CD14-positive monocyte (primary cell): ENCODE results near the gene SCP2. TPM values are rescaled to one million over a fixed set of nuclear protein-coding genes. Genes with fewer than 3 reads are reported as not detected.

Experiments
- DNase-seq, 3 donors: peaks; one replicate each; pipeline ENCODE4 v3.0.0-alpha.2; 2011 to 2022
- H2AFZ ChIP-seq: 2 replicates; pipeline ENCODE4 v1.6.0; 2012; ENCODE audit warnings: mild to moderate bottlenecking, low read depth, low read length, inconsistent platforms; ENCODE audit not compliant: insufficient read depth, poor library complexity, severe bottlenecking
- H3K27ac ChIP-seq, 2 donors: 1 replicate in 1 of 2; 2 replicates in 1 of 2; pipeline ENCODE4 v1.5.1; 2012 to 2013; ENCODE audit warnings: low read length in 2 of 2, control low read depth in 1 of 2, inconsistent platforms in 1 of 2, low read depth in 1 of 2, mild to moderate bottlenecking in 1 of 2
- H3K27me3 ChIP-seq, 2 donors: one replicate each; pipeline versions ENCODE4 v1.6.0 to v1.6.1; 2011 to 2013; ENCODE audit warnings: low read length in 2 of 2; ENCODE audit not compliant: control insufficient read depth in 2 of 2, insufficient read depth in 2 of 2
- H3K36me3 ChIP-seq, 2 donors: replicated peaks in 1 of 2; 1 replicate in 1 of 2; 2 replicates in 1 of 2; pipeline versions ENCODE4 v1.5.1 to v1.6.1; 2012 to 2013; ENCODE audit warnings: low read length in 2 of 2, control low read depth in 1 of 2, inconsistent platforms in 1 of 2, mild to moderate bottlenecking in 1 of 2; ENCODE audit not compliant: insufficient read depth in 2 of 2, control insufficient read depth in 1 of 2
- H3K4me1 ChIP-seq, 2 donors: 1 replicate in 1 of 2; 2 replicates in 1 of 2; pipeline versions ENCODE4 v1.5.1 to v1.6.1; 2012 to 2013; ENCODE audit warnings: low read length in 2 of 2, control low read depth in 1 of 2, inconsistent platforms in 1 of 2, mild to moderate bottlenecking in 1 of 2, moderate library complexity in 1 of 2; ENCODE audit not compliant: insufficient read depth in 2 of 2, control insufficient read depth in 1 of 2
- H3K4me2 ChIP-seq: replicated peaks from 2 replicates; pipeline ENCODE3; 2012; ENCODE audit warnings: low read length, moderate library complexity, mild to moderate bottlenecking; ENCODE audit not compliant: poor library complexity, severe bottlenecking; ENCODE audit errors: extremely low read depth
- H3K4me3 ChIP-seq, 3 experiments: fragments of 200-600 bp in 1 of 3; sonication (generic) in 1 of 3; replicated peaks in 1 of 3; 1 replicate in 2 of 3; 2 replicates in 1 of 3; pipeline ENCODE4 v1.5.1; 2011 to 2013; ENCODE audit warnings: low read length in 3 of 3, mild to moderate bottlenecking in 3 of 3, control low read depth in 2 of 3, low read depth in 2 of 3, inconsistent platforms in 1 of 3, moderate library complexity in 1 of 3
- H3K79me2 ChIP-seq: 2 replicates; pipeline ENCODE4 v1.6.0; 2012; ENCODE audit warnings: mild to moderate bottlenecking, control low read depth, inconsistent platforms, low read length, moderate library complexity; ENCODE audit not compliant: insufficient read depth
- H3K9ac ChIP-seq: 2 replicates; pipeline ENCODE4 v1.6.0; 2017; ENCODE audit warnings: low read length, mild to moderate bottlenecking; ENCODE audit not compliant: insufficient read depth, poor library complexity, severe bottlenecking
- H3K9me3 ChIP-seq, 2 donors: replicated peaks in 1 of 2; 1 replicate in 1 of 2; 2 replicates in 1 of 2; pipeline versions ENCODE4 v1.5.1 to v1.6.1; 2012 to 2013; ENCODE audit warnings: low read length in 2 of 2, control low read depth in 1 of 2; ENCODE audit not compliant: control insufficient read depth in 1 of 2, insufficient read depth in 1 of 2
- H4K20me1 ChIP-seq: 2 replicates; pipeline ENCODE4 v1.6.0; 2012; ENCODE audit warnings: mild to moderate bottlenecking, low read length, control low read depth, moderate library complexity; ENCODE audit not compliant: insufficient read depth
- H3K27ac Mint-ChIP-seq, 7 donors: one replicate each; pipeline ENCODE4 v1.8.0; 2020; ENCODE audit warnings: mild to moderate bottlenecking in 7 of 7, mixed read lengths in 7 of 7, moderate library complexity in 6 of 7, inconsistent platforms in 2 of 7
- H3K27me3 Mint-ChIP-seq, 3 donors: one replicate each; pipeline ENCODE4 v1.8.0; 2021 to 2022; ENCODE audit warnings: low read depth in 3 of 3, mild to moderate bottlenecking in 3 of 3, mixed read lengths in 3 of 3, moderate library complexity in 3 of 3, inconsistent platforms in 1 of 3
- H3K36me3 Mint-ChIP-seq, 2 donors: one replicate each; pipeline ENCODE4 v1.8.0; 2020; ENCODE audit warnings: mixed read lengths in 2 of 2, inconsistent platforms in 1 of 2, mild to moderate bottlenecking in 1 of 2
- H3K4me1 Mint-ChIP-seq: one replicate; pipeline ENCODE4 v1.8.0; 2020; ENCODE audit warnings: mild to moderate bottlenecking, mixed read lengths
- H3K4me3 Mint-ChIP-seq, 2 donors: one replicate each; pipeline ENCODE4 v1.8.0; 2020; ENCODE audit warnings: mild to moderate bottlenecking in 2 of 2, mixed read lengths in 2 of 2, moderate library complexity in 1 of 2
- H3K9me3 Mint-ChIP-seq, 7 donors: one replicate each; pipeline ENCODE4 v1.8.0; 2020 to 2022; ENCODE audit warnings: mixed read lengths in 7 of 7, mild to moderate bottlenecking in 6 of 7, moderate library complexity in 6 of 7, inconsistent platforms in 2 of 7
- WGBS: methylation state at CpG from one replicate; pipeline ENCODE4 v1.1.5; 2013; ENCODE audit warnings: missing lambda C conversion rate; ENCODE audit not compliant: insufficient coverage; 5-methylcytosine and 5-hydroxymethylcytosine counted together
- intact Hi-C, 2 donors: fragments of 100-400 bp; cut with micrococcal nuclease; formaldehyde crosslinking; loops; one replicate each; pipeline versions ENCODE4 v1.15.0 to v1.15.1; 2023
- polyA plus RNA-seq, 3 donors: library from polyadenylated mRNA; depleted of rRNA in 1 of 3; unstranded in 2 of 3; stranded (reverse) in 1 of 3; fragments of 300-500 nt in 2 of 3; fragments of >200 nt in 1 of 3; fragmentation: Illumina TruSeq in 2 of 3; gene quantifications; 1 replicate in 2 of 3; 2 replicates in 1 of 3; pipeline ENCODE4 v1.2.3, GENCODE V29; 2012 to 2021
- TF ChIP-seq, protein P1 (sequence below): fragments of 200-600 bp; IDR thresholded peaks from one replicate; pipeline ENCODE4 v1.8.0; 2022; ENCODE audit warnings: antibody characterized with exemption, mild to moderate bottlenecking

SCP2 gene
- polyA plus RNA-seq, 3 donors = 56.3 to 197 (median 156) TPM

DNA sequence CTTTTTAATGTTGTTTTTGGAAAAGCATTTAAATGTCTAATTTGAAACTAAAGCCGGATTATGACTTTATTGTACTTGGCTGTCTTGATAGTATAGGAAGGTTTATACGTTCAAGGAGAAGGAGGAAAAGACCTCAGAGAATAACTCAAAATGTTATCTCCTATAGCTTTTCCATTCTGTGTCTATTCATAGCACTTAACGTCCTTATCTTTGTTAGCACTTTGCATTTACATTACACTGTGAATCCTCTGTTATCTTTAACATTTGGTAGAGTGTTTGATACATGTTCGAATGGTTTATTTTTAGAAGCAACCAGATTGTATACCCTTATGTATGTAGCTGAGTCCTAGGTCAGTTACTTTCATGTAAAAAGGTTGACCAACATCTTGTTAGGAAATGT is 84.1 kb downstream of the SCP2 start:
- intact Hi-C loops = no loop called here
- TF ChIP-seq, protein P1, sequence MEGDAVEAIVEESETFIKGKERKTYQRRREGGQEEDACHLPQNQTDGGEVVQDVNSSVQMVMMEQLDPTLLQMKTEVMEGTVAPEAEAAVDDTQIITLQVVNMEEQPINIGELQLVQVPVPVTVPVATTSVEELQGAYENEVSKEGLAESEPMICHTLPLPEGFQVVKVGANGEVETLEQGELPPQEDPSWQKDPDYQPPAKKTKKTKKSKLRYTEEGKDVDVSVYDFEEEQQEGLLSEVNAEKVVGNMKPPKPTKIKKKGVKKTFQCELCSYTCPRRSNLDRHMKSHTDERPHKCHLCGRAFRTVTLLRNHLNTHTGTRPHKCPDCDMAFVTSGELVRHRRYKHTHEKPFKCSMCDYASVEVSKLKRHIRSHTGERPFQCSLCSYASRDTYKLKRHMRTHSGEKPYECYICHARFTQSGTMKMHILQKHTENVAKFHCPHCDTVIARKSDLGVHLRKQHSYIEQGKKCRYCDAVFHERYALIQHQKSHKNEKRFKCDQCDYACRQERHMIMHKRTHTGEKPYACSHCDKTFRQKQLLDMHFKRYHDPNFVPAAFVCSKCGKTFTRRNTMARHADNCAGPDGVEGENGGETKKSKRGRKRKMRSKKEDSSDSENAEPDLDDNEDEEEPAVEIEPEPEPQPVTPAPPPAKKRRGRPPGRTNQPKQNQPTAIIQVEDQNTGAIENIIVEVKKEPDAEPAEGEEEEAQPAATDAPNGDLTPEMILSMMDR = no peak
- Histone ChIP-seq H3K36me3 (no peaks in the 10 kb centered on the region), H3K4me1 (peaks cover 9 to 14% of the 10 kb centered on the region in 2 donors), H3K4me2 (no peak overlapping the region), H3K27ac (no peak overlapping the region), H3K9ac (no peak overlapping the region), H3K79me2 (peaks cover 18% of the 10 kb centered on the region), H4K20me1 (no peaks in the 10 kb centered on the region), H3K9me3 (no peaks in the 10 kb centered on the region), H3K27me3 (no peaks in the 10 kb centered on the region), H2AFZ (no peak overlapping the region), H3K4me3 (no peak overlapping the region)
- Mint-ChIP-seq H3K4me3 (no peak overlapping the region), H3K27me3 (peaks cover 0 to 2% (median 1%) of the 10 kb centered on the region in 3 donors), H3K9me3 (peaks cover 1 to 9% (median 5%) of the 10 kb centered on the region in 7 donors), H3K4me1 (peaks cover 18% of the 10 kb centered on the region), H3K27ac (no peak overlapping the region), H3K36me3 (peaks cover under 1 to 1% of the 10 kb centered on the region in 2 donors)
- no peak for DNase-seq
- no CpG with 5 or more reads among the region's 4 CpGs for WGBS

DNA sequence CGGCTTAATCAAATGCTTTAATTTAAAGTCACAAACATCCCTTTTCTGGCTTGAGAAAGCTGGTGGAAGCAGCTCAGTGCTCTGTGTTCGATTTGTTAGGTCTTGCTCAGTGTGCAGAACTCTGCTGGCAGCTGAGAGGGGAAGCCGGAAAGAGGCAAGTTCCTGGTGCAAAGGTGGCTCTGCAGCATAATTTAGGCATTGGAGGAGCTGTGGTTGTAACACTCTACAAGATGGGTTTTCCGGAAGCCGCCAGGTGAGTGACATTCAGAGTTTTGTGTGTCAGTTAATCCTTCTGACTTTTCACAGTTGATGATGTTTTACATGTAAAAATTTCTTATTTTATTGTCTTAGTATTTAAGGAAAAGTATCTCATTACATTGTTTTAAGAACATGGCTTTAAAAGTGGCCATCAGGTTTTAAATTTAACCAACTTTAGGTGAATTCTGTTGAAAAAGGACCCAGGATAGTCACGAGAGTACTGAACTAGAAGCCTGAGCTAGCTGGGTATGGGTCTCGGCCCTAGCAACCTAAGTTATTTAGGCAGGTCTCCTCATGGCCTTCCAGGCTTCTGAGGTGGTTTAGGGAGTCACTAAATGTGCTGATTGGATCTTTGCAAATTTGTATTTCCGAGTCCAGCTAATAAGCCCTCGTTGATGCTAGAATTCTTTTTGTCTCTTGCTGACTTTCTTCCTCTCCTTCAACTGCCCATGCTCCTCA is 87.9 kb downstream of the SCP2 start:
- Mint-ChIP-seq H3K27ac (peak overlapping the region in 5 of 7 donors; percentile 30 to 82 (median 67)), H3K4me1 (peaks cover 25% of the 10 kb centered on the region), H3K36me3 (peaks cover 13 to 15% of the 10 kb centered on the region in 2 donors), H3K4me3 (peak overlapping the region; percentile 83 to 95), H3K9me3 (no peaks in the 10 kb centered on the region), H3K27me3 (peaks cover 0 to 2% (median 1%) of the 10 kb centered on the region in 3 donors)
- DNase-seq = peak; percentile 67 to 71 (median 70)
- Histone ChIP-seq H4K20me1 (peaks cover 6% of the 10 kb centered on the region), H3K4me1 (peaks cover 9 to 20% of the 10 kb centered on the region in 2 donors), H3K36me3 (peaks cover 0 to 5% of the 10 kb centered on the region in 2 donors), H3K9me3 (no peaks in the 10 kb centered on the region), H3K27me3 (no peaks in the 10 kb centered on the region), H3K4me3 (peak overlapping the region; percentile 52 to 95 (median 93)), H2AFZ (peak overlapping the region; percentile 85), H3K79me2 (peaks cover 53% of the 10 kb centered on the region), H3K4me2 (peak overlapping the region; percentile 85), H3K9ac (peak overlapping the region; percentile 71), H3K27ac (peak overlapping the region in 1 of 2 donors; percentile 76)
- 0% methylated on average over 6 of the region's 9 CpGs for WGBS
- intact Hi-C loops = no loop called here
- TF ChIP-seq, protein P1 = no peak
